Pancreas (tissue), 10 donors: ENCODE measurements around the gene AZIN2. TPM values are rescaled to one million over a fixed set of nuclear protein-coding genes. Genes with fewer than 3 reads are reported as not detected.
A peak's percentile ranks its signal among the peaks of the same experiment; 100 is the strongest.
"Not testable (repeated sequence)": the region's sequence is repeated elsewhere in the genome, so short reads cannot be mapped to it uniquely, and the experiment has no call there.

Experiments
- ATAC-seq, 4 donors: fragments of 200-7000 bp; cut with Tn5 transposase; one replicate each; pipeline versions ENCODE4 v1.8.0 to v1.9.1; 2020; ENCODE audit warnings: mild to moderate bottlenecking in 4 of 4, moderate library complexity in 4 of 4
- DNase-seq, 6 donors: peaks; one replicate each; pipeline ENCODE4 v3.0.0-alpha.2; 2020
- FAIRE-seq: peaks from 2 replicates; lab custom pipeline; 2012; peaks lifted over from hg19 to GRCh38; lab: Jason Lieb, UNC
- H3K27ac ChIP-seq, 4 donors: fragments of 200-600 bp; sonication (generic); 1 replicate in 3 of 4; 2 replicates in 1 of 4; pipeline versions ENCODE4 v1.5.0 to v1.8.0; 2020
- H3K27me3 ChIP-seq, 4 donors: fragments of 200-600 bp; one replicate each; pipeline ENCODE4 v1.8.0; 2021
- H3K36me3 ChIP-seq, 3 donors: fragments of 200-600 bp; sonication (generic) in 1 of 3; one replicate each; pipeline versions ENCODE4 v1.5.0 to v1.8.0; 2020 to 2021
- H3K4me1 ChIP-seq, 3 donors: fragments of 200-600 bp; one replicate each; pipeline ENCODE4 v1.8.0; 2021
- H3K4me3 ChIP-seq, 4 donors: fragments of 200-600 bp; sonication (generic) in 2 of 4; one replicate each; pipeline versions ENCODE4 v1.5.0 to v1.8.0; 2020 to 2021
- H3K9me3 ChIP-seq, 4 donors: fragments of 200-600 bp; one replicate each; pipeline ENCODE4 v1.8.0; 2021
- WGBS, 2 donors: extraction: QIAGEN DNeasy Blood & Tissue Kit; methylation state at CpG; one replicate each; pipeline ENCODE4 v1.1.7; 2013; 5-methylcytosine and 5-hydroxymethylcytosine counted together
- intact Hi-C, 3 donors: fragments of 100-400 bp; cut with DNase I; formaldehyde crosslinking; loops; one replicate each; pipeline versions ENCODE4 v1.11.1 to v1.14.2; 2022
- polyA plus RNA-seq, 2 donors: library from polyadenylated mRNA; stranded (reverse); fragments of 200-250 nt; gene quantifications; one replicate each; pipeline ENCODE4 v1.2.3, GENCODE V29; 2013
- total RNA-seq, 6 donors: library from RNA; stranded (reverse); fragmentation: NEBNext Ultra II Directional in 4 of 6; extraction: Animal tissue kit (Norgen Biotek cat#: 25700) in 4 of 6; gene quantifications; one replicate each; pipeline versions ENCODE4 v1.2.1 to v1.2.4, GENCODE V29; 2021 to 2023
- TF ChIP-seq, protein P1 (sequence below), 4 donors: fragments of 200-600 bp; sonication (generic) in 3 of 4; IDR thresholded peaks; one replicate each; pipeline versions ENCODE4 v1.5.0 to v1.8.0; 2021; ENCODE audit warnings: antibody characterized with exemption in 4 of 4
- donor health status: healthy with polysubstance abuse.
- donor health status: DM: no; HTN: no; CAD: no; lungs with moderate emphysema.
- donor health status: DM: no; HTN: no; CAD: no.
- donor health status: control.
- donor health status: control.
- donor health status: Bipolar disorder and iron deficiency.
- donor health status: DM: yes; HTN: yes; CAD: no.
- donor health status: DM: no; HTN: no; CAD: no.
- donor health status: DM: no; HTN: no; CAD: no.
- donor health status: DM: yes; HTN: yes; CAD: no.

AZIN2 gene
- total and polyA plus RNA-seq, 8 donors: 1.2 to 5.0 (median 2.4) TPM

GRCh38 chr1:33061834-33062233, 19.1 kb upstream of the AZIN2 start:
- Histone ChIP-seq H3K9me3 (no peaks in the 10 kb centered on the region), H3K4me3 (no peak overlapping the region), H3K27me3 (no peaks in the 10 kb centered on the region), H3K27ac (no peak overlapping the region), H3K36me3 (no peaks in the 10 kb centered on the region), H3K4me1 (no peaks in the 10 kb centered on the region)
- ATAC-seq: peak in 1 of 4 donors; percentile 51
- no peak for DNase-seq
- intact Hi-C loops: no loop called here
- FAIRE-seq: no peak
- TF ChIP-seq, protein P1, sequence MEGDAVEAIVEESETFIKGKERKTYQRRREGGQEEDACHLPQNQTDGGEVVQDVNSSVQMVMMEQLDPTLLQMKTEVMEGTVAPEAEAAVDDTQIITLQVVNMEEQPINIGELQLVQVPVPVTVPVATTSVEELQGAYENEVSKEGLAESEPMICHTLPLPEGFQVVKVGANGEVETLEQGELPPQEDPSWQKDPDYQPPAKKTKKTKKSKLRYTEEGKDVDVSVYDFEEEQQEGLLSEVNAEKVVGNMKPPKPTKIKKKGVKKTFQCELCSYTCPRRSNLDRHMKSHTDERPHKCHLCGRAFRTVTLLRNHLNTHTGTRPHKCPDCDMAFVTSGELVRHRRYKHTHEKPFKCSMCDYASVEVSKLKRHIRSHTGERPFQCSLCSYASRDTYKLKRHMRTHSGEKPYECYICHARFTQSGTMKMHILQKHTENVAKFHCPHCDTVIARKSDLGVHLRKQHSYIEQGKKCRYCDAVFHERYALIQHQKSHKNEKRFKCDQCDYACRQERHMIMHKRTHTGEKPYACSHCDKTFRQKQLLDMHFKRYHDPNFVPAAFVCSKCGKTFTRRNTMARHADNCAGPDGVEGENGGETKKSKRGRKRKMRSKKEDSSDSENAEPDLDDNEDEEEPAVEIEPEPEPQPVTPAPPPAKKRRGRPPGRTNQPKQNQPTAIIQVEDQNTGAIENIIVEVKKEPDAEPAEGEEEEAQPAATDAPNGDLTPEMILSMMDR (IDR thresholded peaks at IDR 0.05): no peak

DNA sequence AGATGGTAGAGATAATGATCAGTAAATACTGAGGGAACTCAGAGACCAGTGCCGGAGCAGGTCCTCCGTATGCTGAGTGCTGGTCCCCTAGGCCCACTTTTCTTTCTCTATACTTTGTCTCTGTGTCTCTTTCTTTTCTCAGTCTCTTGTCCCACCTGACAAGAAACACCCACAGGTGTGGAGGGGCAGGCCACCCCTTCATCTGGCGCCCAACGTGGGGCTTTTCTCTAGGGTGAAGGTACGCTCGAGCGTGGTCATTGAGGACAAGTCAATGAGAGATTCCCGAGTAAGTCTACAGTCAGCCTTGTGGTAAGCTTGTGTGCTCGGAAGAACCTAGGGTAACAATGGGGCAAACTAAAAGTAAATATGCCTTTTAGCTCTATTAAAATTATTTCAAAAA, 16.7 kb upstream of the AZIN2 start:
- intact Hi-C loops, H3K27ac ChIP-seq, H3K36me3 ChIP-seq, H3K4me3 ChIP-seq, FAIRE-seq, H3K4me1 ChIP-seq, DNase-seq, H3K9me3 ChIP-seq, H3K27me3 ChIP-seq, ATAC-seq: not testable (repeated sequence)
- 85 to 87% methylated on average over 9 of the region's 9 CpGs for WGBS, 2 donors

GRCh38 chr1:33065301-33065700, 15.7 kb upstream of the AZIN2 start:
- WGBS, 2 donors: 79 to 86% methylated on average over 10 of the region's 10 CpGs

GRCh38 chr1:33066477-33066876, 14.5 kb upstream of the AZIN2 start:
- ATAC-seq, H3K9me3 ChIP-seq, intact Hi-C loops, H3K4me3 ChIP-seq, H3K4me1 ChIP-seq, H3K27me3 ChIP-seq, FAIRE-seq, H3K27ac ChIP-seq, H3K36me3 ChIP-seq, DNase-seq: not testable (repeated sequence)
- WGBS, 2 donors: 88 to 91% methylated on average over 3 of the region's 3 CpGs

More at GRCh38 chr1:33065301-33065700, 15.7 kb upstream of the AZIN2 start:
- Histone ChIP-seq H3K4me3 (no peak overlapping the region), H3K27me3 (no peaks in the 10 kb centered on the region), H3K27ac (no peak overlapping the region), H3K4me1 (no peaks in the 10 kb centered on the region), H3K36me3 (no peaks in the 10 kb centered on the region), H3K9me3 (no peaks in the 10 kb centered on the region)
- TF ChIP-seq, protein P1 (IDR thresholded peaks at IDR 0.05): no peak
- ATAC-seq (no peak), FAIRE-seq (no peak), DNase-seq (no peak)
- intact Hi-C loops: no loop called here

GRCh38 chr1:33068108-33068507, 12.8 kb upstream of the AZIN2 start:
- ATAC-seq, FAIRE-seq, intact Hi-C loops, H3K27ac ChIP-seq, H3K27me3 ChIP-seq, H3K4me1 ChIP-seq, DNase-seq, H3K4me3 ChIP-seq, H3K9me3 ChIP-seq, H3K36me3 ChIP-seq: not testable (repeated sequence)
- 22 to 28% methylated on average over 2 of the region's 2 CpGs for WGBS, 2 donors

DNA sequence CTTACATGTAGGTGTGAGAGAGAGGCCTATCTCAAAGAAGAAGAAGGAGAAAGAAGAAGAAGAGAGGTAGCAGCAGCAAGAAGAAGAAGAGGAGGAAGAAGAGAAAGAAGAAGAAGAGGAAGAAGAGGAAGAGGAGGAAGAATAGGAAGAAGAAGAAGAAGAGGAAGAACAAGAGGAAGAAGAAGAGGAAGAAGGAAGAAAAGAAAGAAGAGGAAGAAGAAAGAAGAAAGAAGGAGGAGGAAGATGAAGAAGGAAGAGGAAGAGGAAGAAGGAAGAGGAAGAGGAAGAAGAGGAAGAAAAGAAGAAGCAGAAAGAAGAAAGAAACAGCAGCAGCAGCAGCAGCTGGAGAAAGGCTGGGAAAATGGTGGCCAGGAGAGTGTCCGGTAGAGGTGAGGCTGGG, 10.3 kb upstream of the AZIN2 start:
- Histone ChIP-seq H3K36me3 (no peaks in the 10 kb centered on the region), H3K27ac (no peak overlapping the region), H3K27me3 (no peaks in the 10 kb centered on the region), H3K4me1 (no peaks in the 10 kb centered on the region), H3K9me3 (no peaks in the 10 kb centered on the region), H3K4me3 (no peak overlapping the region)
- WGBS, 2 donors: 94 to 100% methylated on average over 1 of the region's 1 CpG
- ATAC-seq (no peak), FAIRE-seq (no peak), DNase-seq (no peak)
- TF ChIP-seq, protein P1 (IDR thresholded peaks at IDR 0.05): no peak
- intact Hi-C loops: no loop called here
